CD8-positive, alpha-beta memory T cell (primary cell): ENCODE measurements around the gene CASP7. TPM values are rescaled to one million over a fixed set of nuclear protein-coding genes. Genes with fewer than 3 reads are reported as not detected.

Experiments used
- CTCF ChIA-PET: fragments of 350-600 bp; sonication (Branson Sonifier 250); formaldehyde crosslinking; loops from one replicate; lab custom pipeline; 2021; ENCODE audit warnings: antibody characterized with exemption; lab: Charles Lee
- POLR2A ChIA-PET: fragments of 350-600 bp; sonication (Branson Sonifier 250); formaldehyde crosslinking; loops from one replicate; lab custom pipeline; 2021; ENCODE audit warnings: antibody characterized with exemption; lab: Charles Lee
- DNase-seq, 5 donors: peaks; one replicate each; pipeline versions ENCODE4 v3.0.0 to v3.0.0-alpha.2; 2020 to 2022; ENCODE audit warnings: mixed read lengths in 1 of 5
- H3K27ac ChIP-seq: one replicate; pipeline ENCODE4 v1.7.0; 2013; ENCODE audit warnings: low read depth, mild to moderate bottlenecking, low read length, moderate library complexity
- H3K27me3 ChIP-seq: 2 replicates; pipeline ENCODE4 v1.7.0; 2013; ENCODE audit warnings: low read length, mild to moderate bottlenecking; ENCODE audit not compliant: insufficient read depth, poor library complexity, severe bottlenecking
- H3K36me3 ChIP-seq: 2 replicates; pipeline ENCODE4 v1.7.0; 2013; ENCODE audit warnings: mild to moderate bottlenecking, low read length, moderate library complexity; ENCODE audit not compliant: insufficient read depth
- H3K4me1 ChIP-seq: 2 replicates; pipeline ENCODE4 v1.7.0; 2013; ENCODE audit warnings: mild to moderate bottlenecking, low read length, moderate library complexity; ENCODE audit not compliant: insufficient read depth
- H3K4me3 ChIP-seq: 2 replicates; pipeline ENCODE4 v1.7.0; 2013; ENCODE audit warnings: mild to moderate bottlenecking, low read length
- H3K9me3 ChIP-seq: 2 replicates; pipeline ENCODE4 v1.7.0; 2013; ENCODE audit warnings: mild to moderate bottlenecking, low read length
- H3K27ac Mint-ChIP-seq, 8 donors: one replicate each; pipeline ENCODE4 v1.8.0; 2020 to 2021; ENCODE audit warnings: mixed read lengths in 8 of 8, mild to moderate bottlenecking in 6 of 8, inconsistent platforms in 3 of 8, moderate library complexity in 3 of 8
- H3K27me3 Mint-ChIP-seq, 2 donors: one replicate each; pipeline ENCODE4 v1.8.0; 2020 to 2021; ENCODE audit warnings: mixed read lengths in 2 of 2, mild to moderate bottlenecking in 1 of 2, moderate library complexity in 1 of 2
- H3K36me3 Mint-ChIP-seq, 3 donors: one replicate each; pipeline ENCODE4 v1.8.0; 2020 to 2021; ENCODE audit warnings: mixed read lengths in 3 of 3, inconsistent platforms in 1 of 3, mild to moderate bottlenecking in 1 of 3
- H3K4me1 Mint-ChIP-seq, 3 donors: one replicate each; pipeline ENCODE4 v1.8.0; 2020 to 2021; ENCODE audit warnings: mixed read lengths in 3 of 3, inconsistent platforms in 1 of 3, mild to moderate bottlenecking in 1 of 3
- H3K4me3 Mint-ChIP-seq, 7 donors: one replicate each; pipeline ENCODE4 v1.8.0; 2020 to 2021; ENCODE audit warnings: mixed read lengths in 7 of 7, mild to moderate bottlenecking in 6 of 7, moderate library complexity in 4 of 7, inconsistent platforms in 2 of 7
- H3K9me3 Mint-ChIP-seq, 5 donors: one replicate each; pipeline ENCODE4 v1.8.0; 2020 to 2022; ENCODE audit warnings: mixed read lengths in 5 of 5, mild to moderate bottlenecking in 3 of 5, moderate library complexity in 2 of 5, inconsistent platforms in 1 of 5
- polyA plus RNA-seq: library from polyadenylated mRNA; unstranded; fragments of 300-500 nt; fragmentation: Illumina TruSeq; gene quantifications from one replicate; pipeline ENCODE4 v1.2.3, GENCODE V29; 2021
- total RNA-seq, 2 experiments: library from RNA; stranded (reverse); gene quantifications; one replicate each; pipeline ENCODE4 v1.2.3, GENCODE V29; 2021

The CASP7 gene
- total and polyA plus RNA-seq, 3 experiments from 2014 or later, result 21.4 to 29.4 (median 23.4) TPM

DNA sequence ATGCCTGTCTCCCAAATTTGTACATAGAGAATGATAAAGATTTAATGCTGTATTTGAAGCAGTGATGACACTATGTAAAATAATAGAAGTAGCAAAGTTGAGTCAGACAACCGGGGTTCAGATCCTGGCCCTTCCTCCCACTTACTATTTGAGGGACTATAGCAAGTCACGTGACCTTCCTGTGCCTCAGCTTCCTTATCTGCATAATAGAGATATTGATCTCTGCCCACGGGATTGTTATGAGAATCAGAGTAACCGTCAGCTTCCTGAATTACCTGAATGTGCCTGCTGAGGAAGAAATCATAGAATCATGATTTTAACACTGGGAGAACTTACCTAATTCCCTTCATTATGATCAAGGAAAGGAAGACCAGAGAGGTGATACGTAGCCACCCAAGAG lies 26.9 kb downstream of the CASP7 start:
- POLR2A ChIA-PET, result no interaction called here

GRCh38 chr10:113708640-113709039 lies 28.9 kb downstream of the CASP7 start:
- Mint-ChIP-seq H3K9me3 (no peaks in the 10 kb centered on the region), H3K4me1 (peaks cover 39 to 57% (median 51%) of the 10 kb centered on the region in 3 donors), H3K27ac (peak overlapping the region in 4 of 8 donors; percentile 20 to 73 (median 57)), H3K36me3 (peaks cover 0 to 54% (median 6%) of the 10 kb centered on the region in 3 donors), H3K27me3 (no peaks in the 10 kb centered on the region), H3K4me3 (no peak overlapping the region)
- ChIA-PET CTCF (no interaction called here), POLR2A (no interaction called here)
- Histone ChIP-seq H3K36me3 (peaks cover 6% of the 10 kb centered on the region), H3K9me3 (no peaks in the 10 kb centered on the region), H3K4me1 (no peaks in the 10 kb centered on the region), H3K4me3 (no peak overlapping the region), H3K27me3 (no peaks in the 10 kb centered on the region), H3K27ac (no peak overlapping the region)
- no peak for DNase-seq

More for the DNA sequence above, 26.9 kb downstream of the CASP7 start:
- Mint-ChIP-seq H3K27ac (peak overlapping the region in 3 of 8 donors; percentile 6 to 64 (median 40)), H3K9me3 (no peaks in the 10 kb centered on the region), H3K36me3 (peaks cover 0 to 54% (median 11%) of the 10 kb centered on the region in 3 donors), H3K4me3 (no peak overlapping the region), H3K27me3 (no peaks in the 10 kb centered on the region), H3K4me1 (peaks cover 35 to 52% (median 51%) of the 10 kb centered on the region in 3 donors)
- Histone ChIP-seq H3K36me3 (peaks cover 6% of the 10 kb centered on the region), H3K9me3 (no peaks in the 10 kb centered on the region), H3K27me3 (no peaks in the 10 kb centered on the region), H3K4me1 (no peaks in the 10 kb centered on the region), H3K4me3 (no peak overlapping the region), H3K27ac (no peak overlapping the region)
- no peak for DNase-seq
- CTCF ChIA-PET, result no interaction called here

DNA sequence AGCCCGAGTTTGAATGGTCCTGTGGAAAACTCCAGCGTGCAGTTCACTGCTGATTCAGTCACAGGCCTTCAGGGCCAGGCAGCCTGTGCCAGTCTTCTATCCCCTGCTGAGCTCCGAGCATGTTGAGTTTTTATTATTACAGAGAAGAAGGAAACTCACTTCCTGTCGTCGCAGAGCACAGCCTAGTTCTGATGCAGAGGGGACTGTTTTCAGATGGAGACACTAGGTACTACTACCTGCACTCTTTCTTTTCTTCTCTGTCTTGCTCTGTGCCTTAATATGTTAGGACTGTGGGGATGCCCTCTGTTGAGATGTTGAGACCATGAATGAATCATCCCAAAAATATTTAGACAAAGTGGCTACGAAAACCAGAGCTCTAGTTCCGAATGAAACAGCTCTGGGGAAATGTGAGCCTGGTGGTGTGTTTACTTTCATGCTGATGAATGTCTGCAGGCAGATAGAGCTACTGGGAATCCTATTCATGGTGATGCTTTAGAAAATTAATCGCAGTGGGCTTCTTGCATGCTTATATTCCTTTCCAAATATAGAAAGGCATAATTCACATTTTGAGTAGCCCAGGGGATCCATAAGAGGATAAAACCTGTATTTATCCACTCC lies 29.6 kb downstream of the CASP7 start:
- H3K36me3 Mint-ChIP-seq, result peaks cover 0 to 52% (median 6%) of the 10 kb centered on the region in 3 donors
- Histone ChIP-seq H3K4me1 (no peaks in the 10 kb centered on the region), H3K27me3 (no peaks in the 10 kb centered on the region), H3K36me3 (peaks cover 6% of the 10 kb centered on the region), H3K9me3 (no peaks in the 10 kb centered on the region), H3K4me3 (no peak overlapping the region), H3K27ac (no peak overlapping the region)
- H3K27me3 Mint-ChIP-seq, result no peaks in the 10 kb centered on the region
- H3K9me3 Mint-ChIP-seq, result no peaks in the 10 kb centered on the region
- DNase-seq, result no peak
- peaks cover 39 to 58% (median 51%) of the 10 kb centered on the region in 3 donors for H3K4me1 Mint-ChIP-seq
- POLR2A ChIA-PET, result no interaction called here
- CTCF ChIA-PET, result no interaction called here
- no peak overlapping the region for H3K4me3 Mint-ChIP-seq
- H3K27ac Mint-ChIP-seq, result peak overlapping the region in 2 of 8 donors; percentile 26 to 62

- peaks cover 6 to 63% (median 10%) of the 10 kb centered on the region in 3 donors for H3K36me3 Mint-ChIP-seq
- no peak overlapping the region for H3K4me3 Mint-ChIP-seq
- H3K27me3 Mint-ChIP-seq, result no peaks in the 10 kb centered on the region
- no peaks in the 10 kb centered on the region for H3K9me3 Mint-ChIP-seq
- H3K4me3 ChIP-seq, result no peak overlapping the region
- H3K27ac ChIP-seq, result no peak overlapping the region
- ChIA-PET POLR2A (no interaction called here), CTCF (no interaction called here)
- H3K9me3 ChIP-seq, result no peaks in the 10 kb centered on the region
- peaks cover 37 to 56% (median 48%) of the 10 kb centered on the region in 3 donors for H3K4me1 Mint-ChIP-seq
- H3K27ac Mint-ChIP-seq, result no peak overlapping the region
- H3K27me3 ChIP-seq, result no peaks in the 10 kb centered on the region
- peaks cover 6% of the 10 kb centered on the region for H3K36me3 ChIP-seq
- no peak for DNase-seq
- H3K4me1 ChIP-seq, result no peaks in the 10 kb centered on the region
Observed at GRCh38 chr10:113711142-113711541, 31.4 kb downstream of the CASP7 start.

DNA sequence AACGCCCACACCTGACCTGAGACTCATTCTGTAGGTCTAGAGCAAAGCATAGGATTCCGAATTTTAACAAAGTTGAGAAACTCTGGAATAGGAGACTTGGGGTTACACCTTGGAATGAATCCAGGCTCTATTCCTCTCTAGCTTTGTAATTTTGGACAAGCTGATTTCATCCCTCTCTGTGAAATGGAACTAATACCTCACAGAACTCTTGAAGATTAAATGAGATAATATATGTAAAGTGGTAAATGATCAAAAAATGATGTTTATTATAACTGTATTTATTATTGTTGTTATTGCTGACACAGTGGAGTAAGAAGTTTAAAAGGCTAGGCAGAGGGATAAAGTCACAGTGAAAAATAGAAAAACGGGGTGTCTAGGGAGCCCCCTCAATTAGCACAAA lies 32.3 kb downstream of the CASP7 start:
- Mint-ChIP-seq H3K36me3 (peaks cover 8 to 70% (median 16%) of the 10 kb centered on the region in 3 donors), H3K4me3 (no peak overlapping the region)
- POLR2A ChIA-PET, result no interaction called here

DNA sequence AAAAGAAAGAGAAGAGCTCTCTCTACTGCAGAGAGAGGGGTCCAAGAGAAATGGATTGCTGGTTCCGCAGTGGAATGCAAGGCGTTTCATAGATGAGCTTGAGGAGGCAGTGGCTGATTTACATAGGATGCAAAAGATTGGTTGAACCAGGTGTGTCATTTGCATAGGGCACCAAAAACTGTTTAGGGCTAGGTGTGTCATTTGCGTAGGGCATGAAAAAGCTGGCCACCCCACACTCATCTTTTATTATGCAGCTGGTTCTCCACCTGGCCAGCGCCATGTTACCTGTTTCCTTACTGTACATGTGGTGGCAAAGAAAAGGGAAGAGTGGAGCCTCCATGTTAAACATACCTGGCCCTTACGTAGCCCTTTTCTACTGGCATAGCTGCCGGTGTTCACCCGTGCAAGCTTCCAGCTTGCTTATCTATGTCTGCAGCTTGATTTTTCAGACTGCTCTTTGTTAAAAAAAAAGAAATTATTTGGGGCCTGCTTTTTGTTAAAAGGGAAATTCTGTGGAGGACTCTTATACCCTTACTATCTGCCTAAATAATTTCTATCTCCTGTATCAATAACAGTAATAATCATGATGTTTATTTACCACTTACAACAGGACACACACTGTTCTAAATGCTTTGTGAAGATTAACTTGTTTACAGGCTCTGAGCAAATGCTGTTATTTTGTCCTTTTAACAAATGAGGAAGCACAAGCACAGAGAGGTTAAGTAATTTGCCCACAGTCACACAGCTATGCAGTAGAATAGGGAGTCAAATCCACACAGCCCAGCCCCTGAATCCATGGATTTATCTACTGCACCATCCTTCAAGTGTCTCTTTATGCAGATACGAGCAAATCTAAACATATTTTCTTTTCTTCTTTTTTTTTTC lies 33.3 kb downstream of the CASP7 start:
- Mint-ChIP-seq H3K9me3 (no peaks in the 10 kb centered on the region), H3K4me3 (no peak overlapping the region), H3K27ac (peak overlapping the region in 1 of 8 donors; percentile 15), H3K4me1 (peaks cover 24 to 40% (median 35%) of the 10 kb centered on the region in 3 donors), H3K27me3 (no peaks in the 10 kb centered on the region), H3K36me3 (peaks cover 8 to 73% (median 18%) of the 10 kb centered on the region in 3 donors)
- ChIA-PET POLR2A (no interaction called here), CTCF (interaction anchor here (1.1 to 1.2 kb wide), 2 partner anchors 8 to 11 kb away, joined by 3 read pairs; no protein-coding TSS in a partner anchor)
- no peak for DNase-seq
- Histone ChIP-seq H3K27ac (no peak overlapping the region), H3K4me1 (no peaks in the 10 kb centered on the region), H3K36me3 (peaks cover 5% of the 10 kb centered on the region), H3K27me3 (no peaks in the 10 kb centered on the region), H3K9me3 (no peaks in the 10 kb centered on the region), H3K4me3 (no peak overlapping the region)

More for the DNA sequence above, 32.3 kb downstream of the CASP7 start:
- Histone ChIP-seq H3K36me3 (peaks cover 6% of the 10 kb centered on the region), H3K4me1 (no peaks in the 10 kb centered on the region), H3K4me3 (no peak overlapping the region), H3K27me3 (no peaks in the 10 kb centered on the region), H3K9me3 (no peaks in the 10 kb centered on the region), H3K27ac (no peak overlapping the region)
- CTCF ChIA-PET, result no interaction called here
- no peak for DNase-seq
- Mint-ChIP-seq H3K27me3 (no peaks in the 10 kb centered on the region), H3K9me3 (no peaks in the 10 kb centered on the region), H3K4me1 (peaks cover 30 to 47% (median 42%) of the 10 kb centered on the region in 3 donors), H3K27ac (no peak overlapping the region)

- H3K9me3 ChIP-seq, result no peaks in the 10 kb centered on the region
- Mint-ChIP-seq H3K4me1 (peaks cover 21 to 34% (median 29%) of the 10 kb centered on the region in 3 donors), H3K4me3 (no peak overlapping the region), H3K9me3 (no peaks in the 10 kb centered on the region), H3K36me3 (peaks cover 8 to 76% (median 21%) of the 10 kb centered on the region in 3 donors), H3K27me3 (no peaks in the 10 kb centered on the region), H3K27ac (no peak overlapping the region)
- H3K27me3 ChIP-seq, result no peaks in the 10 kb centered on the region
- no peak overlapping the region for H3K4me3 ChIP-seq
- H3K4me1 ChIP-seq, result no peaks in the 10 kb centered on the region
- no peak for DNase-seq
- ChIA-PET POLR2A (no interaction called here), CTCF (interaction anchor here (1.1 to 1.2 kb wide), 2 partner anchors 9 to 12 kb away, joined by 3 read pairs; no protein-coding TSS in a partner anchor)
- H3K27ac ChIP-seq, result no peak overlapping the region
- H3K36me3 ChIP-seq, result no peaks in the 10 kb centered on the region
Observed at GRCh38 chr10:113713640-113713982, 33.9 kb downstream of the CASP7 start.
